ENCODE results near the gene GSTP1. TPM values are rescaled to one million over a fixed set of nuclear protein-coding genes. Genes with fewer than 3 reads are reported as not detected.

Gene GSTP1
- total and polyA plus RNA-seq, 2 donors from 2014 or later: 800 to 1,687 TPM

GRCh38 chr11:67604815-67605214 is 21.2 kb downstream of the GSTP1 start:
- Histone ChIP-seq H3K9me3 (ENCODE audit: control insufficient read depth in 2 of 3, insufficient read depth in 1 of 3, low read length in 3 of 3) (no peaks in the 10 kb centered on the region), H3K36me3 (ENCODE audit: control insufficient read depth in 2 of 3, insufficient read depth in 3 of 3, low read length in 3 of 3) (peaks cover 0 to 10% (median 7%) of the 10 kb centered on the region in 3 donors), H3K27me3 (ENCODE audit: control insufficient read depth, insufficient read depth, low read length) (no peaks in the 10 kb centered on the region), H3K27ac (ENCODE audit: low read depth in 2 of 2, low read length in 2 of 2) (no peak overlapping the region), H3K9ac (ENCODE audit: low read length in 3 of 3) (no peak overlapping the region), H3K4me3 (ENCODE audit: low read length in 3 of 3) (no peak overlapping the region), H3K4me1 (ENCODE audit: control insufficient read depth in 2 of 3, insufficient read depth in 2 of 3, low read depth in 1 of 3, low read length in 3 of 3) (peaks cover 0 to 11% (median 0%) of the 10 kb centered on the region in 3 donors)
- TF ChIP-seq, protein P1, sequence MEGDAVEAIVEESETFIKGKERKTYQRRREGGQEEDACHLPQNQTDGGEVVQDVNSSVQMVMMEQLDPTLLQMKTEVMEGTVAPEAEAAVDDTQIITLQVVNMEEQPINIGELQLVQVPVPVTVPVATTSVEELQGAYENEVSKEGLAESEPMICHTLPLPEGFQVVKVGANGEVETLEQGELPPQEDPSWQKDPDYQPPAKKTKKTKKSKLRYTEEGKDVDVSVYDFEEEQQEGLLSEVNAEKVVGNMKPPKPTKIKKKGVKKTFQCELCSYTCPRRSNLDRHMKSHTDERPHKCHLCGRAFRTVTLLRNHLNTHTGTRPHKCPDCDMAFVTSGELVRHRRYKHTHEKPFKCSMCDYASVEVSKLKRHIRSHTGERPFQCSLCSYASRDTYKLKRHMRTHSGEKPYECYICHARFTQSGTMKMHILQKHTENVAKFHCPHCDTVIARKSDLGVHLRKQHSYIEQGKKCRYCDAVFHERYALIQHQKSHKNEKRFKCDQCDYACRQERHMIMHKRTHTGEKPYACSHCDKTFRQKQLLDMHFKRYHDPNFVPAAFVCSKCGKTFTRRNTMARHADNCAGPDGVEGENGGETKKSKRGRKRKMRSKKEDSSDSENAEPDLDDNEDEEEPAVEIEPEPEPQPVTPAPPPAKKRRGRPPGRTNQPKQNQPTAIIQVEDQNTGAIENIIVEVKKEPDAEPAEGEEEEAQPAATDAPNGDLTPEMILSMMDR (IDR thresholded peaks at IDR 0.05; ENCODE audit: borderline replicate concordance, extremely low read depth, insufficient read depth): no peak
- no peak for DNase-seq
- FAIRE-seq: no peak
- intact Hi-C loops (cut with DNase I): no loop called here

GRCh38 chr11:67605231-67606011 is 21.8 kb downstream of the GSTP1 start:
- H3K27me3 ChIP-seq (ENCODE audit: control insufficient read depth, insufficient read depth, low read length): no peaks in the 10 kb centered on the region
- TF ChIP-seq, protein P1 (IDR thresholded peaks at IDR 0.05; ENCODE audit: borderline replicate concordance, extremely low read depth, insufficient read depth): no peak
- H3K27ac ChIP-seq (ENCODE audit: low read depth in 2 of 2, low read length in 2 of 2): no peak overlapping the region
- H3K4me3 ChIP-seq (ENCODE audit: low read length in 3 of 3): no peak overlapping the region
- intact Hi-C loops (cut with DNase I): no loop called here
- DNase-seq: no peak
- H3K9me3 ChIP-seq (ENCODE audit: control insufficient read depth in 2 of 3, insufficient read depth in 1 of 3, low read length in 3 of 3): no peaks in the 10 kb centered on the region
- peak overlapping the region in 1 of 3 donors; percentile 96 for H3K9ac ChIP-seq (ENCODE audit: low read length in 3 of 3)
- peaks cover 0 to 13% (median 12%) of the 10 kb centered on the region in 3 donors for H3K36me3 ChIP-seq (ENCODE audit: control insufficient read depth in 2 of 3, insufficient read depth in 3 of 3, low read length in 3 of 3)
- FAIRE-seq: no peak
- peaks cover 0 to 11% (median 0%) of the 10 kb centered on the region in 3 donors for H3K4me1 ChIP-seq (ENCODE audit: control insufficient read depth in 2 of 3, insufficient read depth in 2 of 3, low read depth in 1 of 3, low read length in 3 of 3)

DNA sequence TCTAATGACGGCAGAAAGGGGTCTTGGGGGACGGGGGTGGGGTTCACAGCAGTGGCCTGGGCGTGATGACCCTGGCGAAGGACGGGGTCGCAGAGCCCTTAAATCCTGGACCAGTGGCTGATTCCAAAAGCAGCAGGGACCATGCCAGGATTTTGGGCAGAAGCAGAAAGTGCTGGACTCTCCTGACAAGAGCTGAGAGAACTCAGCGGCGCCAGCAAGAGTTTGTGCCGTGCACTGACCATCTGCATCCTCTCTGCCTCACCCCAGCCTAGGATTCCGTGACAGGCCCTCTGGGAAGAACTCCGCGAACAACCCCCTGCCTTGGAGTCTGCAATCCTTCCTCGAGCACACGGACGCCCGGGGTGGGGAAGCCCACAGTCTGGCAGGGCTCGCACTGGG is 22.5 kb downstream of the GSTP1 start:
- H3K27ac ChIP-seq (ENCODE audit: low read depth in 2 of 2, low read length in 2 of 2): peak overlapping the region; percentile 53 to 89
- intact Hi-C loops (cut with DNase I): no loop called here
- TF ChIP-seq, protein P1 (IDR thresholded peaks at IDR 0.05; ENCODE audit: borderline replicate concordance, extremely low read depth, insufficient read depth): no peak
- H3K27me3 ChIP-seq (ENCODE audit: control insufficient read depth, insufficient read depth, low read length): no peaks in the 10 kb centered on the region
- H3K4me1 ChIP-seq (ENCODE audit: control insufficient read depth in 2 of 3, insufficient read depth in 2 of 3, low read depth in 1 of 3, low read length in 3 of 3): peaks cover 0 to 11% (median 0%) of the 10 kb centered on the region in 3 donors
- FAIRE-seq (no peak), DNase-seq (peak in 1 of 5 donors; percentile 76)
- no peaks in the 10 kb centered on the region for H3K9me3 ChIP-seq (ENCODE audit: control insufficient read depth in 2 of 3, insufficient read depth in 1 of 3, low read length in 3 of 3)
- H3K9ac ChIP-seq (ENCODE audit: low read length in 3 of 3): peak overlapping the region in 2 of 3 donors; percentile 63 to 96
- peak overlapping the region; percentile 82 to 95 (median 87) for H3K4me3 ChIP-seq (ENCODE audit: low read length in 3 of 3)
- H3K36me3 ChIP-seq (ENCODE audit: control insufficient read depth in 2 of 3, insufficient read depth in 3 of 3, low read length in 3 of 3): peaks cover 0 to 17% (median 16%) of the 10 kb centered on the region in 3 donors
